GM19240 (cell line): Measurements from ENCODE around the gene CDCA4.

ENCODE experiments used
- DNase-seq: peaks from one replicate; pipeline ENCODE4 v3.0.0; 2011; ENCODE audit warnings: low spot score; ENCODE audit not compliant: insufficient read length

Gene CDCA4

GRCh38 chr14:104964546-104964945, 56.3 kb downstream of the CDCA4 start:
- no peak for DNase-seq
